ENCODE data around the gene TCEANC.
A peak's percentile ranks its signal among the peaks of the same experiment; 100 is the strongest.
"Not testable (repeated sequence)": the region's sequence is repeated elsewhere in the genome, so short reads cannot be mapped to it uniquely, and the experiment has no call there.

Gene TCEANC, protein sequence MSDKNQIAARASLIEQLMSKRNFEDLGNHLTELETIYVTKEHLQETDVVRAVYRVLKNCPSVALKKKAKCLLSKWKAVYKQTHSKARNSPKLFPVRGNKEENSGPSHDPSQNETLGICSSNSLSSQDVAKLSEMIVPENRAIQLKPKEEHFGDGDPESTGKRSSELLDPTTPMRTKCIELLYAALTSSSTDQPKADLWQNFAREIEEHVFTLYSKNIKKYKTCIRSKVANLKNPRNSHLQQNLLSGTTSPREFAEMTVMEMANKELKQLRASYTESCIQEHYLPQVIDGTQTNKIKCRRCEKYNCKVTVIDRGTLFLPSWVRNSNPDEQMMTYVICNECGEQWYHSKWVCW

DNA sequence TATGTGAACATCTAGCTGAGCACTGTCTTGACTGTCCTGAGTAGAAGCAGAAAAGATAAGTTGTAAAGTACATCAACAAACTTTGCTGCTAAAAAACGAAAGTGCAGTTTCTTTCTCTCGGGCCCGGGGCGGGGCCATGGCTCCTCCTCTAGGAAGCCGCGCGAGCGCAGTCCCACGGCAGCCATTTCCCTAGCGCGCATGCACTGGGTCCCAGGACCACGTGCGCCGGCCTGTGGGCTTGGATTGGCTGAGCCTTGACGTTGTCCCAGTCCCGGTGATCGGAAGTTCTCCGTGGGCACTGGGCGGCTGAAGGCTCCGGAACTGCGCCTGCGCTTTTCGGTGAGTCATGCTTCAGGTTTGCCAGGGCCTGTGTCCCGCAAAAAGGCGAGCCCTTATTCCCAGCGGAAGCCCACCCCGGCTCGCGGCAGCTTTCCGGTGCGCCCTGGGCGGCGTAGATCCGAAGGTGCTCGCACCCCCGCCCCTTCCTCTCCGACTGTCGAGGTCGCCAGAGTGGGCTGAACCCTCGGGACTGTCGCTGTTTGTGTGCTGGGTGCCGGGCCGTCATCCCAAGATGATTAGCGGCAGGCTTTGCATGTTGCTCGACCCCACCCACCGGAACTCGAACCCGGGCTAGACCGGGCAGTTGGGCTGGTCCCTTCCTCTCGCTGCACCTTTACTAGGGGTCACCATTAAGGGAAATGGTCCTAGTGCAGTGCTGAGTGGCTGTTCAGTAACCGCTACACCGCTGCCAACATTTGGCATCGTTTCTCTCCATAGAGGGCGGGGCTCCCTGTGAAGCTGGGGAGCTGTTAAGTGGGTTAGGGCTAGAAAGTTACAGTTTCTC lies at the start of gene TCEANC:
TCEANC (plus strand) TSS at position 292 of the 844 bp plus-strand sequence. CDS start 9,368 bp downstream, outside the sequence.
- DNase-seq (ENCODE audit: low read depth in 2 of 3, low spot score in 2 of 3), result peak; percentile 57 to 95 (median 83)

DNA sequence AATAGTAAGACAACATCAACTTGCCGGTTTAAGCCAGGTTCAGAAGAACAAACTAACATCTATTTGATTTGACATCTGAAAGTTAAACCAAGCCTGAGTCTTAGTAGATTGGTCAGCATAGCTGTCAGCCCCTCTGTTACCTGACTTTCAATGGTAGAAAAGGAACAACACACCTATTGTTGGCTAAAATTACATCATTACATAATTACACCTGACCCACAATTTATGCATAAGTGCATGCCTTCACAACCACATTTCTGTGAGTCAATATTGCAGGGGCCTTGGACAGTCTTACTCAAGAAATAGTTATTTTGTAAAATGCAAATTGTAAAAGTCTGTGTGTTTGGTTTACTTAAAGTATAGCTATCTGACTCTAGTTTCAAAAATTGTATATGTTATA lies 47.3 kb upstream of the TCEANC start:
- DNase-seq (ENCODE audit: low read depth in 2 of 3, low spot score in 2 of 3), result no peak

DNA sequence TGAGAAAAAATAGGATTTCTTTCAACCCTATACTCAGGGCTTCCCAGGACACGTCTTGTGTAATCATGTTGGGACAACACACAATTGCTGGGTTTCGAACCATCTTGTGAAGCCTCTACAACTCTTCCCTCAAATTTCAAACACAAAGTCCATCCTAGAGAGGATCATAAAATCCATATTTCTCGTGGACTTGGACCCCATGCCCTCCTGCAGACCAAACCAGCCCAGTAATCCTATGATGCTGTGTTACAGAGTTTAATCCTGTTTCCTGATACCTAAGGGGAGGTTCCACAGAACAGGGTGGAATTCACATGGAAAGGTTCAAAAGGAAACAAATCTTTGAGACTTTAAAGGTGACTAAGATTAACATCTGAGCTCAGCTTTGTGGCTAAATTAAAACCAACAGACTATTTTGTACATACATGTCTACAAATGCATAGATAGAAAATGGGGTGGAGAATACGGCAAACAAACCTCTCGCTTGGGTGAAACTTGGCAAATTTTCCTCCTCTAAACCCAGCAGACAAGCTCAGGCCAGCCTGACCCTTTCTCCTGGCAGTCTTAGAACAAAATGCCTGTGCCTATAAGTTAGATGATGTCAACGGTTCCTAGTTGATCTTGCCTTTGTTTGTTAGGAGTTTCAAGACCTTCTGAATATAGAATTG lies 45.5 kb upstream of the TCEANC start:
- no peak for DNase-seq (ENCODE audit: low read depth in 2 of 3, low spot score in 2 of 3)

DNA sequence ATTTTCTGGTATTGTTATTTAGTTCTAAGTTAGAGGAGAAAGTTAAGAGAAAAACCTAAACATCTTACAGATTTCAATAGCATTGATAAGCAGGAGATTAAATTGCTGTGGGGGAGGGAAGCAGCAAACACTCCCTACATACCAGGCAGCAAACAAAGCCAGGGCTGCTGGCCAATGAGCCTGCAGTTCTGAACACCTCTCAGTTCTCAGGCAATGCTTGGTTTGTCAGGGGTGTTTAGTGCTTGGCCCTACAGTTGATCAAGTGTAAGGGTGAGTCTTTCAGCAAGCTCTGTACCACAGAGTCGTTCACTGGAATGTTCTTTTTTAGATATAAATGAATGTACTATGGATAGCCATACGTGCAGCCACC lies 45.0 kb upstream of the TCEANC start:
- no peak for DNase-seq (ENCODE audit: low read depth in 2 of 3, low spot score in 2 of 3)

DNA sequence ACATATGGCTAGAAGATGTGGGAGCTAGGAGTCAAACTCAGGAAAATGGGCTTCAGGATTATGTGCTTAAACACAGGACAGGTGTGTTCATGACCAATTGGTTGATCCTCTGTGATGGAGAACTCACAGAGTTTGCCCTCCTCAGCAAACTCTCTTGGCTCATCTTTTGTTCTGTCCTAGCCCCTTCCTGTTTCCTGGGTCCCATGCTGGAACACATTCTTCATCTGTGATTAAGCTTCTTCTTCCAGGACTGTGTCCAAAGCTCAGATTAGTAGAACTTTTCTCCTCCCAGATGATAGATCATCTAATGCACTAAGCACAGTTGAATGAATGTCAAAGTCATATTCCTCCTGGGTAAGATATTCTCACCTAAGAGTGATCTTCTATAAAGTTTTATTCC lies 38.8 kb upstream of the TCEANC start:
- DNase-seq (ENCODE audit: low read depth in 2 of 3, low spot score in 2 of 3), result no peak

DNA sequence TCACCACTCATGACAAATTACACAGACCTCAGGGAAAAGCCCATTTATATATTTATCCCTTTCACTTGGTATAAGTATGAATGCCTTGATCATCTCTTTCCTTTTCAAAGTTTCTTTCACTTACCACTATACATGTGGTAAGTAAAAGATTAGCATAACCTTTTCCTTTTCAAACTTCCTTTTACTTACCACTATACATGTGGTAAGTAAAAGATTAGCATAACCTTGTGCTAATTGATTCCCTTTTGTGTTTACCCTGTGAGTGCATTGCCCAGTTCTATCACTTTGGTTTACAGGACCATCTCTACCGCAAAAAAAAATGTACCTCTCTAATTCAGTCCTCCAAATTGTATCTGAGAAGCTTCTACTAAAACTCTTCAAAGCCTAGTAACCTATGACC lies 32.7 kb upstream of the TCEANC start:
- no peak for DNase-seq (ENCODE audit: low read depth in 2 of 3, low spot score in 2 of 3)

DNA sequence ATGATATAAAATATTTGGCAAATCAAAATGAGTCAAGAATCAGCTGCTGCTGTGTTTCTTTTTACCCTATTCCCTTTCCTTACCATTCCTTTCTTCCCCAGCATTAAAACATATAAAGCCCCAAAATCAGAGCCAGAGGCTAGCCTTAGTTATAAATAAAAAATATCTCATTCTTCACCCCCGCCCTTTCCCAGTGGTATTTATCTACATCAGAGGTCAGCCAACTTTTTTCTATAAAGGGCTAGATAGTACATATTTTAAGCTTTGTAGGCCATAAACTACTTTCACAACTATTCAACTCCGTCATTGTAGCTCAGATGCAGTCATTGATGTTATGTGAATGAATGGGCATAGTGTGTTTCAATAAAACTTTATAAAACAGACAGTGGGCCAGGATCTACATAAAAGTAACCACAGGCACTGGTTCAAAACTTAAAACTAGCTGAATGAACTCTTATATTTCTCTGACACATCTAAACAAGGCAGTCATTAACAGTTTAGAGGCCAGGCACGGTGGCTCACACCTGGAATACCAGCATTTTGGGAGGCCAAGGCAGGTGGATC lies 30.5 kb upstream of the TCEANC start:
- no peak for DNase-seq (ENCODE audit: low read depth in 2 of 3, low spot score in 2 of 3)

DNA sequence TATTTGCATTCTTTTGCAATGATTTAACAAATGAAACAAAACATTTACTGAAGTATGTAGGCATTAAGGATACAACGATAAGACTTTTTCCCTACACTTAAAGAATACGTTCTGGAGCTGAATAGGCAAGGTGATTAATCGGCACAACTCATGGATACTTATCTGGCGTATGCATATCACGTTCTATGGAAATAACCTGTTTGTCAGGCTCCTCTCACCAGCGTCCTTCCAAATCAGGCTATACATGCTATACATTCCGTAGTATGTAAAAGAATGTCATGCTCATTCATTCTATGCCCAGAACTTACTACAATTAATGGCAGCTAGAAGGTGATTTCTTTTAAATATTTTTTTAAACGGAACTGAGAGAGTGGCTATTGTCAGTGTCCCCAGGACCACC lies 25.6 kb upstream of the TCEANC start:
- DNase-seq (ENCODE audit: low read depth in 2 of 3, low spot score in 2 of 3), result no peak

DNA sequence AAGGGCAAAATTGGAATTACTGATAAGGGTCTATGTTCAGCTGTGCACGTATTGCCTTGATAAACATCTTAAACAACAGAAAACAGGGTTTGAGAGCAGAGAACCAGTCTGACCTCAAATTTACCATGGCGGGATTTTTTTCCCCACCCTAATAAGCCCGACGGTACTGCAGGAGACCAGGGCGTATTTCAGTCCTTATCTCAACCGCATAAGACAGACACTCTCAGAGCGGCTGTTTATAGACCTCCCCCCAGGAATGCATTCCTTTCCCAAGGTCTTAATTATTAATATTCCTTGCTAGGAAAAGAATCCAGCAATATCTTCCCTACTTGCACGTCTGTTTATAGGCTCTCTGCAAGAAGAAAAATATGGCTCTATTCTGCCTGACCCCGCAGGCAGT lies 15.7 kb upstream of the TCEANC start:
- DNase-seq (ENCODE audit: low read depth in 2 of 3, low spot score in 2 of 3), result not testable (repeated sequence)

DNA sequence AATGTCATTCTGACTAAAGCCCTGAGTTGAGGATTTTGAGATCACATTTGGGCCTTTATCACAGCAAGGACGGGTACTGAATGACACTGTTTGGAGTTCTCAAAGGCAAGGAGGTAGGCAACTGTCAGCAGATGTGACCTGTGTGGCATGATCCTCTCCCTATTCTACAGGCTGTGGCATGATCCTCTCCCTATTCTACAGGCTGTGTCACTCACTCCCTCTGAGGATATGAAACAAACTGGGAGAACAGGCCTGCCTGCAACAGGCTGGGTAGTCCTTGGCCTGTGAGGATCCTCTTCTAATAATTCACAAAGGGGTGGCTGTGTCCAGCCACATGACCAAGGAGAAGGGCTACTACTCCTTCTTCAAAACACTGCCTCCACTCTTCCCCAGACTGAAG lies 14.9 kb upstream of the TCEANC start:
- DNase-seq (ENCODE audit: low read depth in 2 of 3, low spot score in 2 of 3), result no peak

DNA sequence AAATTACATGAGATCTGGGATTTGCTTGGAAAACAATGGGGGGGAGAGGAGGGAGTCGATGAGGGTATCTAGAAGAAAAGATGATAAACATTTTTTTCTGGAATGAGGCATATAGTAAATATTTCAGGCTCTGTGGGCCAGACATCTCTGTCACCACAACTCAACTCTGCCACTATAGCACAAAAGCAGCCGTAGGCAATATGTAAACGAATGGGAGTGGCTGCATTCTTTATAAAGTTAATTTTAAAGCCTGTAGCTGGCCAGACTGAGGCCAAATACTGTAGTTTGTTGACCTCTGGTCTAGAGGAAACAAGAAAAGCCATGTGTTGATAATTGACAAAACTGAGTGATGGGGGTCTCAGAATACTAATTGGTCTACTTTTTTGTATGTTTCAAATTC lies 14.1 kb upstream of the TCEANC start:
- no peak for DNase-seq (ENCODE audit: low read depth in 2 of 3, low spot score in 2 of 3)

DNA sequence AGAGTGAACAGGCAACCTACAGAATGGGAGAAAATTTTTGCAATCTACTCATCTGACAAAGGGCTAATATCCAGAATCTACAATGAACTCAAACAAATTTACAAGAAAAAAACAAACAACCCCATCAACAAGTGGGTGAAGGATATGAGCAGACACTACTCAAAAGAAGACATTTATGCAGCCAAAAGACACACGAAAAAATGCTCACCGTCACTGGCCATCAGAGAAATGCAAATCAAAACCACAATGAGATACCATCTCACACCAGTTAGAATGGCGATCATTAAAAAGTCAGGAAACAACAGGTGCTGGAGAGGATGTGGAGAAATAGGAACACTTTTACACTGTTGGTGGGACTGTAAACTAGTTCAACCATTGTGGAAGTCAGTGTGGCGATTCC lies 11.3 kb upstream of the TCEANC start:
- DNase-seq (ENCODE audit: low read depth in 2 of 3, low spot score in 2 of 3), result not testable (repeated sequence)

DNA sequence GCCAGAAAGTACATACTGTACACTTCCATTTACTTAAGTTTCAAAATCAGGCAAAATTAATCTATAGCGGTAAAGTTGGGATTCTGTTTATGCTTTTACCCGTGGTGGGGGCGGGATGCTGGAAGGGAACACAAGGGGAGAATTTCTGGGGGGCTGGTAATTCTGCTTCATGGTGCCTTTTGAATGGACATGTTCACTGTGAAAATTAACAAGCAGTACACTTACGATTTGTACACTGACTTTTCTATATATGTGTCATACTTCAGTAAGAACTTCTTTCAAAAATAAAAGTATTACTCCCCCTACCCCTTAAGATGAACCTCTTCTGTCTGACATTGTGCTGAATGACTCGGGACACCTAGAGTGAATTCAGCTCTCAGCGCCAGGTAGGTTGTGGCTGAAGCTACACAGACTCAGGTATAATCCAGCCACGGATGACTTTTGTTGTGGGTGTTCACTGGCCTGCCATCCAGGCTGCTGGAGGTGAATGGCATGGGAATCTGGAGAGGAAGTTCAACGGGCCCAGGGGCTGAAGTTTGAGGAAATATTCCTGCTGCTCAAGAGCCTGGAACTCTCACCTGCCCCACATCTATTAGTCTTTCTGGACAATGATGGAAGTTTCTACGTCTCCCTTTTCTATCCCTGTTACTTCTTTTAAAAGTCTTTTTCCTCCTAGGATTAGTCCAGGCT lies 7.3 kb upstream of the TCEANC start:
- DNase-seq (ENCODE audit: low read depth in 2 of 3, low spot score in 2 of 3), result no peak

DNA sequence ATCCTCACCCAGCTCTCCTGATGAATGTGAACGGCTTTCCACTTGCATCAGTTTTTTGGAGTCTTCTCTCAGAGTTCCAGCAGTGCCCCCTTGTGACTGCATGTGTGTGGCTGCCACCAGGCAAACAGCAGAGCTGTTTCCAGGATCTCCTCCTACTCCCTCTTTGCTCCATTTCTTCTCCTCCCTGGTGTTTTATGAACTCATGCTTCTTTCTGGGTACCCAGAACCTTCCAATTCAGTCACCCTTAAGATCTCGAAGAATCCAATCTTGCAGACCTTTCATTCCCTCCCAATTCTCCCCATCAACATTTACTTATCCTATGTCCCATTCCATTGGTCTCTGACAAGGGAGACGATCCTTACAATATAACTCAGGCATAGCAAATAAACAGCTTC lies 6.8 kb upstream of the TCEANC start:
- DNase-seq (ENCODE audit: low read depth in 2 of 3, low spot score in 2 of 3), result no peak

DNA sequence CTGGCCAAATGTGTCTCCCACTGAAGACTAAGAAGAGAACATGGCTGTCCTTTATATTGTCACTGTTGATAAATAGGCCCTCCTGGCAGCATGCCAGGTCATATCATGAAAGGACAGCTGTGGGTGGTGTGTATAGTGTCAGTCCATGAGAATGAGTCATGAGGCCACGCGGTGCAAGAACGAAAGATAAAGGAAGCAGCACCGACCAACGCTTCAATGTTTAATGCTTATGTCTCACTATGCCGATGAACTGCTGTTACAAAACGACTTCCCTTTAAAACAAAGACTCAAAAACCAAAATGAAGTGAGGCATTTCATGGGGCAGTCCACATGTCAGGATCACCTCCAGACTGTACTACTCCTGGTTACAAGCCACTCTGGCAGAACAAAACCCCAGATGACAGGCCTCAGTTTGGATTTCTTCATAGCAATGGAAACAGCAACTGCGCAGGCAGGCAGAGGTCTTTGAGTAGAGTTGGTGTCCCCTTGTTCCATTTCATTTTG lies 5.2 kb upstream of the TCEANC start:
- peak in 1 of 3 experiments; percentile 12 for DNase-seq (ENCODE audit: low read depth in 2 of 3, low spot score in 2 of 3)

DNA sequence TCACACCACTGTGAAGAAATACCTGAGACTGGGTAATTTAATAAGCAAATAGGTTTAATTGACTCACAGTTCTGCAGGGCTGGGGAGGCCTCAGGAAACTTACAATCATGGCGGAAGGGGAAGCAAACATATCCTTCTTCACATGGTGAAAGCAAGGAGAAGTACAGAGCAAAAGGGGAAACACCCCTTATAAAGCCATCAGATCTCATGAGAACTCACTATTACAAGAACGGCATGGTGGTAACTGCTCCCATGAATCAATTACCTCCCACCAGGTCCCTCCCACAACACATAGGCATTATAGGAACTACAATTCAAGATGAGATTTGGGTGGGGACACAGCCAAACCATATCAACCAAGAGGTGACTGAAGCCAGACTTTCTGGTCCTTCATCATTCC lies 4.6 kb upstream of the TCEANC start:
- not testable (repeated sequence) for DNase-seq (ENCODE audit: low read depth in 2 of 3, low spot score in 2 of 3)

DNA sequence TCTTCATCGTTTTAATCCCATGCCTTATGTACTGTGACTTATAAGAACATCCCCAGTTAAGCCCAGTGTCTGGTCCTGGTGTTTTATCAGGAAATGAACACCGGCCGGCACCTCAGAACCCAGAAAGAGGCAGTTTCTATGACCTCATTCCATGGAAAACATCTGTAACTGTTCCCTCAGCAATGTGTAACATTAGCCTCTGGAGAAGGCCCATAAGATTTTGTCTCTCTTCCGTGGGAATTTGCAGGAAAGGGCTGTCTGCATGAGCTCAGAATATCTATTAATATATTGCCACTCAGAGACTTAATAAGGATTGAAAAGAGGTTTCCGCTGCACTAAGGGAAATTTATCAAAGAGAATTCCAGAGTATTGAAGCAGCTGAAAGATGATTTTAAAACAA lies 3.1 kb upstream of the TCEANC start:
- DNase-seq (ENCODE audit: low read depth in 2 of 3, low spot score in 2 of 3), result no peak

DNA sequence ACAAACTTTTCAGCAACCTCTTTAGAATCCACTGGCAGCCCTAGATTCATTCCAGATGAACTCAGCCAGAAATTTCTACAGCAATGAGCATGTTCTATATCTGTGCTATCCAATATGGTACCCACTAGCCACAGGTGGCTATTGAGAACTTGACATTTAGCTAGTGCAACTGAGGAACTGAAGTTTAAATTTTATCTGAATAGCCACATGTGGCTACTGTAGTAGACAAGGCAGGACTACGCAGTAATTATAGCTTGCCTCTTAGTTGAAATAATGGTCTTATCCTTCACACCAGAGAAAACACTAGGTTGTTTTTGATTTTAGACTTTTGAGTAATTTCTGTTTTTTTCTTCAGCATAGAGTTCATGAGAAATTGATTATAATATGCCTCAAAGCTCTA lies 2.6 kb upstream of the TCEANC start:
- no peak for DNase-seq (ENCODE audit: low read depth in 2 of 3, low spot score in 2 of 3)

DNA sequence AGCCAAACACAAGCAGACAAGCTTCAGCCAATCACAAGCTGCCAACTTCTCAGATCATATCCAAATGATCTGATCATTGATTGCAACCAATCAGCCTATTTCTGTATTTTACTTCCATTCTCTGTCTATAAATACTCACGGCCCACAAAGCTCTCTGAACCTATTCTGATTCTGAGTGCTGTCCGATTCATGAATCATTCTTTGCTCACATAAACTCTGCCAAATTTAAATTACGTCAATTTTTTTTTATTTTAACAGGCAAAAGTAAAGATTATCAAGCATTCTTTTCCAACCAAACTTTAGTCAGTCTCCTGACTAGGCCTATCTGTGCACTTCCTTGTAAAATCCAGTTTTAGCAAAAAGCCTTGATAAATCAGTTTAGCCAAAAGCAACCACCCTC lies 1.8 kb upstream of the TCEANC start:
- DNase-seq (ENCODE audit: low read depth in 2 of 3, low spot score in 2 of 3), result no peak

DNA sequence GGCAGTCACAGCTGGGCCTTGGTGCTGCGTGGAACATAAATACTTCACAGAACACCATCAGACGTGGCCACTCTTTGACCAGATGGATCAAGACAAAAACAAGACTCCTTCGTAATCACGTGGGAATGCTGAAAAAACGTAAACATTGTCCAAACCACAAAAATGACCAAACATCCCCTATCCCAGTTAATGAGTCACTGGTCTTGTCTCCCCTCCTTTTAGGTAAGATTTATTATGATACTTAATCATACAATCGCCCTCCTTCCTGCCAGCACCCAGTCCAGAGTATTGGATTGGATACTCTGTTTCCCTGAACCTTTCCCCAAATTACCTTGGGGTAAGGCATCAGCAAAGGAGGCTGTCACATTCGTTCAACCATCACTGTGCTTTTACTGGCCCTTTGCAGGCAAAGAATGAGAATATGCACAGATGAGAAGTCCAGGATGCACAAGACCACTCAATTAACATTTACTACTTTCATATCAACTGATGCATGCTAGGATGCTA lies 601 bp upstream of the TCEANC start:
- DNase-seq (ENCODE audit: low read depth in 2 of 3, low spot score in 2 of 3), result no peak

DNA sequence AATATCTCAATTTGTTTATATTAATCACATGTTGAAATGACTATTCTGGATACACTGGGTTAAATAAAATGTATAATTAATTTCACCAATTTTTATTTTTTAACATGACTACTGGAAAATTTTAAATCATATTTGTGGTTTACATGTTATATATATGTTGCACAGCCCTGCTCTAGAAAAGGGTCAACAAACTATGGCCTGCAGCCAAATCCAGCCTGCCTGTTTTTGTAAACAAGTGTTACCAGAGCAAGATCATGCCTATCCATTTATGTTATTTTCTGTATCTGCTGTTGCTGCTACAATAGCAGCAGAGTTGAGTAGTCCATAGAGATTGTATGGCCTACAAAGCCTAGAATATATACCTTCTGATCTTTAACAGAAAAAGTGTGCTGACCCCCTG lies 1.2 kb downstream of the TCEANC start:
- DNase-seq (ENCODE audit: low read depth in 2 of 3, low spot score in 2 of 3), result no peak

Data from activated CD8-positive, alpha-beta memory T cell treated with anti-CD3 and anti-CD28 coated beads for 48 hours (primary cell).